H9 (cell line): ENCODE measurements around the gene PDS5B. TPM values are rescaled to one million over a fixed set of nuclear protein-coding genes. Genes with fewer than 3 reads are reported as not detected.
A peak's percentile ranks its signal among the peaks of the same experiment; 100 is the strongest.

ENCODE experiments used
- DNase-seq: peaks from one replicate; pipeline ENCODE4 v3.0.0-alpha.2; 2017
- H2AFZ ChIP-seq: one replicate; pipeline ENCODE4 v1.6.1; 2013; ENCODE audit warnings: mild to moderate bottlenecking, low read length, control low read depth, moderate library complexity
- H2AK5ac ChIP-seq: 2 replicates; pipeline ENCODE4 v1.6.1; 2013; ENCODE audit warnings: low read length, control low read depth, mixed read lengths; ENCODE audit not compliant: insufficient read length
- H2BK120ac ChIP-seq: one replicate; pipeline ENCODE4 v1.6.1; 2013; ENCODE audit warnings: low read depth, mild to moderate bottlenecking, low read length, control low read depth, inconsistent platforms; ENCODE audit not compliant: poor library complexity, severe bottlenecking
- H2BK12ac ChIP-seq: 2 replicates; pipeline ENCODE4 v1.6.1; 2013; ENCODE audit warnings: low read length, control low read depth, mixed read lengths, low read depth; ENCODE audit not compliant: insufficient read length
- H2BK15ac ChIP-seq: 2 replicates; pipeline ENCODE4 v1.6.1; 2013; ENCODE audit warnings: low read depth, low read length, control low read depth
- H2BK20ac ChIP-seq: one replicate; pipeline ENCODE4 v1.6.1; 2013; ENCODE audit warnings: low read depth, mild to moderate bottlenecking, low read length, control low read depth, inconsistent platforms; ENCODE audit not compliant: poor library complexity, severe bottlenecking
- H2BK5ac ChIP-seq: 2 replicates; pipeline ENCODE4 v1.6.1; 2013; ENCODE audit warnings: low read length, control low read depth, mixed read lengths; ENCODE audit not compliant: insufficient read length
- H3K14ac ChIP-seq: 2 replicates; pipeline ENCODE4 v1.6.1; 2013; ENCODE audit warnings: low read length, control low read depth; ENCODE audit not compliant: insufficient read depth
- H3K18ac ChIP-seq: 2 replicates; pipeline ENCODE4 v1.6.1; 2013; ENCODE audit warnings: low read depth, mild to moderate bottlenecking, mixed read lengths, low read length, control low read depth; ENCODE audit not compliant: insufficient read length
- H3K23ac ChIP-seq: 2 replicates; pipeline ENCODE4 v1.6.1; 2013; ENCODE audit warnings: low read length, control low read depth, mixed read lengths, low read depth; ENCODE audit not compliant: insufficient read length
- H3K23me2 ChIP-seq: 2 replicates; pipeline ENCODE4 v1.6.1; 2013; ENCODE audit warnings: low read depth, mild to moderate bottlenecking, mixed read lengths, low read length, control low read depth; ENCODE audit not compliant: insufficient read length, poor library complexity, severe bottlenecking
- H3K27ac ChIP-seq: 2 replicates; pipeline ENCODE4 v1.5.1; 2013; ENCODE audit warnings: low read length, control low read depth, mixed read lengths, low read depth; ENCODE audit not compliant: insufficient read length
- H3K27me3 ChIP-seq: 2 replicates; pipeline ENCODE4 v1.6.1; 2013; ENCODE audit warnings: low read length, control low read depth, inconsistent platforms; ENCODE audit not compliant: insufficient read depth
- H3K4ac ChIP-seq: 2 replicates; pipeline ENCODE4 v1.6.1; 2013; ENCODE audit warnings: low read depth, mild to moderate bottlenecking, control low read depth, inconsistent platforms, low read length, moderate library complexity
- H3K4me1 ChIP-seq: 2 replicates; pipeline ENCODE4 v1.6.1; 2013; ENCODE audit warnings: low read length, control low read depth, inconsistent platforms; ENCODE audit not compliant: insufficient read depth
- H3K4me2 ChIP-seq: 2 replicates; pipeline ENCODE4 v1.6.1; 2013; ENCODE audit warnings: low read length, control low read depth, mixed read lengths; ENCODE audit not compliant: insufficient read length, insufficient read depth
- H3K56ac ChIP-seq: 2 replicates; pipeline ENCODE4 v1.6.1; 2013; ENCODE audit warnings: low read depth, mild to moderate bottlenecking, mixed read lengths, low read length, control low read depth; ENCODE audit not compliant: insufficient read length
- H3K79me1 ChIP-seq: 2 replicates; pipeline ENCODE4 v1.6.1; 2013; ENCODE audit warnings: low read depth, mild to moderate bottlenecking, moderate library complexity, low read length, control low read depth, inconsistent platforms; ENCODE audit not compliant: insufficient read depth, poor library complexity, severe bottlenecking
- H3K79me2 ChIP-seq: 2 replicates; pipeline ENCODE4 v1.6.1; 2013; ENCODE audit warnings: low read length, control low read depth, inconsistent platforms; ENCODE audit not compliant: insufficient read depth
- H3K9ac ChIP-seq: 2 replicates; pipeline ENCODE4 v1.6.1; 2013; ENCODE audit warnings: low read length, control low read depth, mixed read lengths; ENCODE audit not compliant: insufficient read length; ENCODE audit errors: extremely low read depth
- H3K9me3 ChIP-seq: one replicate; pipeline ENCODE4 v1.6.1; 2013; ENCODE audit warnings: low read depth, low read length, inconsistent platforms; ENCODE audit not compliant: control insufficient read depth
- H3T11ph ChIP-seq: one replicate; pipeline ENCODE4 v1.6.1; 2013; ENCODE audit warnings: mild to moderate bottlenecking, low read length, control low read depth, inconsistent platforms
- H4K20me1 ChIP-seq: one replicate; pipeline ENCODE4 v1.6.1; 2013; ENCODE audit not compliant: control insufficient read depth, insufficient read length, insufficient read depth
- H4K5ac ChIP-seq: 2 replicates; pipeline ENCODE4 v1.6.1; 2013; ENCODE audit warnings: low read depth, mild to moderate bottlenecking, mixed read lengths, low read length, control low read depth; ENCODE audit not compliant: insufficient read length
- H4K8ac ChIP-seq: replicated peaks from 2 replicates; pipeline ENCODE4 v1.6.1; 2013; ENCODE audit warnings: low read length, control low read depth, mixed read lengths, low read depth; ENCODE audit not compliant: insufficient read length
- H4K91ac ChIP-seq: 2 replicates; pipeline ENCODE4 v1.6.1; 2013; ENCODE audit warnings: low read depth, mild to moderate bottlenecking, moderate library complexity, mixed read lengths, low read length, control low read depth; ENCODE audit not compliant: insufficient read length
- H3K27ac Mint-ChIP-seq, 3 experiments: 2 replicates in 2 of 3; 3 replicates in 1 of 3; pipeline ENCODE4 v1.8.0; 2020 to 2021; ENCODE audit warnings: mixed read lengths in 3 of 3, mild to moderate bottlenecking in 1 of 3, moderate library complexity in 1 of 3
- H3K27me3 Mint-ChIP-seq: 2 replicates; pipeline ENCODE4 v1.8.0; 2021; ENCODE audit warnings: low read depth, mild to moderate bottlenecking, moderate library complexity, mixed read lengths
- H3K36me3 Mint-ChIP-seq, 3 experiments: 2 replicates in 2 of 3; 3 replicates in 1 of 3; pipeline ENCODE4 v1.8.0; 2020 to 2021; ENCODE audit warnings: low read depth in 3 of 3, mixed read lengths in 3 of 3; ENCODE audit not compliant: insufficient read depth in 1 of 3
- H3K4me1 Mint-ChIP-seq, 2 experiments: 2 replicates each; pipeline ENCODE4 v1.8.0; 2020; ENCODE audit warnings: mixed read lengths in 2 of 2
- H3K4me3 Mint-ChIP-seq, 2 experiments: 2 replicates in 1 of 2; 3 replicates in 1 of 2; pipeline ENCODE4 v1.8.0; 2020 to 2021; ENCODE audit warnings: mild to moderate bottlenecking in 2 of 2, mixed read lengths in 2 of 2, moderate library complexity in 1 of 2
- H3K9me3 Mint-ChIP-seq, 2 experiments: 2 replicates in 1 of 2; 3 replicates in 1 of 2; pipeline ENCODE4 v1.8.0; 2020; ENCODE audit warnings: mild to moderate bottlenecking in 2 of 2, mixed read lengths in 2 of 2, moderate library complexity in 1 of 2
- CTCF ChIP-seq: fragments of 200-600 bp; sonication (generic); conservative IDR thresholded peaks from 3 replicates; pipeline ENCODE4 v1.8.0; 2021; ENCODE audit warnings: antibody characterized with exemption, mild to moderate bottlenecking
- WGBS: extraction: QIAGEN DNeasy Blood & Tissue Kit; methylation state at CpG from one replicate; pipeline ENCODE4 v1.1.7; 2013; ENCODE audit warnings: missing lambda C conversion rate, low lambda C conversion rate, mixed read lengths; ENCODE audit not compliant: insufficient read length; ENCODE audit errors: extremely low coverage; 5-methylcytosine and 5-hydroxymethylcytosine counted together
- total RNA-seq: library from RNA; stranded (reverse); gene quantifications from 2 replicates; pipeline ENCODE4 v1.2.1, GENCODE V29; 2021

Gene PDS5B
- total RNA-seq, 1 experiment from 2014 or later, result 50.0 TPM

- Histone ChIP-seq H3K79me1 (no peaks in the 10 kb centered on the region), H3K56ac (no peak overlapping the region), H3K4me2 (no peak overlapping the region), H4K5ac (no peak overlapping the region), H4K8ac (no peak overlapping the region), H4K91ac (no peak overlapping the region), H3K23me2 (no peaks in the 10 kb centered on the region), H2BK20ac (no peak overlapping the region), H2AFZ (no peak overlapping the region), H3K79me2 (no peaks in the 10 kb centered on the region), H3K9me3 (no peaks in the 10 kb centered on the region), H3K27me3 (no peaks in the 10 kb centered on the region), H2BK15ac (no peak overlapping the region), H3K23ac (no peak overlapping the region), H3K18ac (no peak overlapping the region), H2BK5ac (no peak overlapping the region), H3T11ph (no peak overlapping the region), H3K14ac (no peak overlapping the region), H2BK120ac (no peak overlapping the region), H3K9ac (no peak overlapping the region), H3K27ac (no peak overlapping the region), H4K20me1 (no peaks in the 10 kb centered on the region), H3K4ac (no peak overlapping the region), H2BK12ac (no peak overlapping the region), H2AK5ac (no peak overlapping the region), H3K4me1 (no peaks in the 10 kb centered on the region)
- Mint-ChIP-seq H3K27me3 (no peaks in the 10 kb centered on the region), H3K36me3 (peaks cover 2 to 4% (median 2%) of the 10 kb centered on the region in 3 experiments; a peak in 2 of 7 replicates), H3K9me3 (no peaks in the 10 kb centered on the region), H3K4me1 (no peaks in the 10 kb centered on the region), H3K4me3 (no peak overlapping the region), H3K27ac (peak overlapping the region in 1 of 3 experiments; percentile 8; a peak in 1 of 7 replicates)
- DNase-seq, result no peak
- no peak for TF ChIP-seq CTCF
- no CpG with 5 or more reads among the region's 4 CpGs for WGBS
These were observed 80.8 kb downstream of the PDS5B start for GRCh38 chr13:32666990-32667571.
